Epithelial cell of esophagus (primary cell): Measurements from ENCODE around the gene PROSER2.

Experiments used
- DNase-seq: peaks from one replicate; pipeline ENCODE4 v3.0.0; 2010; ENCODE audit warnings: low read depth
- H3K4me3 ChIP-seq: 2 replicates; pipeline ENCODE4 v1.5.1; 2011; ENCODE audit warnings: mild to moderate bottlenecking, low read length, control low read depth
- TF ChIP-seq, protein P1 (sequence below): IDR thresholded peaks from 2 replicates; pipeline ENCODE4 v1.5.1; 2011; ENCODE audit warnings: low read depth, mild to moderate bottlenecking, low read length, control low read depth, inconsistent platforms; ENCODE audit not compliant: insufficient read depth; ENCODE audit errors: missing control alignments

PROSER2 gene

DNA sequence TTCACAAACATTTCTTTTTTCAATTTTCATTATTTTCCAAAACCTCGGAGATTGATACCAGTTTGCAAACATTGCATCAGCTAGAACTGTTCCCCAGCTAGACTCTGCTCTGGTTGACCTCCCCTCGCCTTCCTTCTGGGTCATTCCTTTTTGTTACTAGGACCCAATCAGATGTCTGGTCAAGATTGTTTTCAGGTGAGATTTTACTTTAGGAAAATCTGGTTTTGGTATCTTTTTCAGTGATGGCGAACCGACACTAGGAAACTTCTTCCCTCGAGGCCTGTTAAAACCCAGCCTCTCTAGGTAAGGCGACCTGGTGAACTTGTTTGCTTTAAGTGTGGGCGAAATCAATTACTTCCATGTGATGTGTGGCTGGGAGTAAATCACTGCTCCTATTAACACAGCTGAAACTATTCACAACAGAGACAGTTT lies 8.4 kb downstream of the PROSER2 start:
- DNase-seq, result peak; percentile 49
- TF ChIP-seq, protein P1, sequence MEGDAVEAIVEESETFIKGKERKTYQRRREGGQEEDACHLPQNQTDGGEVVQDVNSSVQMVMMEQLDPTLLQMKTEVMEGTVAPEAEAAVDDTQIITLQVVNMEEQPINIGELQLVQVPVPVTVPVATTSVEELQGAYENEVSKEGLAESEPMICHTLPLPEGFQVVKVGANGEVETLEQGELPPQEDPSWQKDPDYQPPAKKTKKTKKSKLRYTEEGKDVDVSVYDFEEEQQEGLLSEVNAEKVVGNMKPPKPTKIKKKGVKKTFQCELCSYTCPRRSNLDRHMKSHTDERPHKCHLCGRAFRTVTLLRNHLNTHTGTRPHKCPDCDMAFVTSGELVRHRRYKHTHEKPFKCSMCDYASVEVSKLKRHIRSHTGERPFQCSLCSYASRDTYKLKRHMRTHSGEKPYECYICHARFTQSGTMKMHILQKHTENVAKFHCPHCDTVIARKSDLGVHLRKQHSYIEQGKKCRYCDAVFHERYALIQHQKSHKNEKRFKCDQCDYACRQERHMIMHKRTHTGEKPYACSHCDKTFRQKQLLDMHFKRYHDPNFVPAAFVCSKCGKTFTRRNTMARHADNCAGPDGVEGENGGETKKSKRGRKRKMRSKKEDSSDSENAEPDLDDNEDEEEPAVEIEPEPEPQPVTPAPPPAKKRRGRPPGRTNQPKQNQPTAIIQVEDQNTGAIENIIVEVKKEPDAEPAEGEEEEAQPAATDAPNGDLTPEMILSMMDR, result no peak
- H3K4me3 ChIP-seq, result no peak overlapping the region

DNA sequence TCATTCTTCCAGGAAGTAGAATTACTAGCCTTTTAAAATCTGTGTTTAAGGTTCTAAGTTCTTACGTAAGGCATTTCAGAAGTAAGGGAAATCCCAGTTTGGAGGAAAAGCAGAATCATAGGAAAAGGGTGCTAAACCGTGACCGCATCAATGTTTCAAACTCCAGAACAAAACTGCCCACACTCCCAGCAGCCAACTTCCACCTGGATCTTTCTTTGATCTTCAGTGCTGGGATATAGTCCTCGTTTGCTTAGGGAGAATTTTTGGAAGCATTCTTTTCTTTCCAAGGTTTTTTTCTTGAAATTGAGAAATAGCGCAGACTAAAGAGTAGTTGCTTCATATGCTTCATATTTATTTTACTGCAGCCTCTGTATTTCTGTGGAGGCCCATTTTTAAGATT lies 8.9 kb downstream of the PROSER2 start:
- H3K4me3 ChIP-seq, result no peak overlapping the region
- TF ChIP-seq, protein P1, result no peak

GRCh38 chr10:11835061-11835460 lies 11.9 kb downstream of the PROSER2 start:
- TF ChIP-seq, protein P1, result no peak
- DNase-seq, result no peak
- no peak overlapping the region for H3K4me3 ChIP-seq

More for the DNA sequence above, 8.9 kb downstream of the PROSER2 start:
- DNase-seq, result peak; percentile 31

GRCh38 chr10:11835704-11836103 lies 12.5 kb downstream of the PROSER2 start:
- no peak for DNase-seq
- no peak overlapping the region for H3K4me3 ChIP-seq
- TF ChIP-seq, protein P1, result no peak

DNA sequence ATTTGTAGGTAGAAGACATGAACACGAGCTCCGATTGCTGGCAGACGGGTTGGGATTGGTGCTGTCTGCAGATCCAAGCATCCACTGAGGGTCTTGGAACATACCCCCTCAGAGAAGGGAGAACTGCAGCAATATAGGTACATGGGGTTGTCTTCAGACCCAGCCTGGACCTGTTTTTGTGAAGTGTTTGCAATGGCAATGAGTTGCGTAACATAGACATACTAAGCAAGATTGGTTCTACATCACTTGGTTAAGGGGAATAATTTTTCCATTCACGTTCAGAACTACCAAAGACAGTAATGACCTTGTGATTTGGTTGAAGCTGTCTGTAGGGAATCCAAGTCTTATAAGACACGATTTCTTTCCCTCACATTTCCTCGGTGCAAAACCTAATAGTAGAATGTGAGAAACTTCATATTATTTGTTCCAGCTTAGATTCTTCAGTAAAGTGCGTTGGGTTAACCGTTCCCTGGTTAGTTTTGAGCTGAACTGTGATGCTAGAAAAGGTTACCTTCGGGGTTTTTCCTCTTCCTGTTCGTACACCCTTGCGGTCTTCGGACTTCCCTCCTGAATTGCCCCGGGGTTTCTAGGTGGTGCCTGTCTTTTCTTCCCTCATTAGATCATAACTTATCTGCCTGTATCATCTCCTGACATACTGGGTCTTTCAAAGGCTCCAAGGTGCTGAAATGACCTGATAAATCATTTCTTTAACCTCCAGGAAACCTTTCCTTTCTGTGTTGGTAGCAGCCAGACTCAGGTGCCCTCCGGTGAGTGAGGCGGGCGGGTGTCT lies 14.4 kb downstream of the PROSER2 start:
- H3K4me3 ChIP-seq, result no peak overlapping the region
- TF ChIP-seq, protein P1, result no peak
- peak; percentile 33 for DNase-seq

DNA sequence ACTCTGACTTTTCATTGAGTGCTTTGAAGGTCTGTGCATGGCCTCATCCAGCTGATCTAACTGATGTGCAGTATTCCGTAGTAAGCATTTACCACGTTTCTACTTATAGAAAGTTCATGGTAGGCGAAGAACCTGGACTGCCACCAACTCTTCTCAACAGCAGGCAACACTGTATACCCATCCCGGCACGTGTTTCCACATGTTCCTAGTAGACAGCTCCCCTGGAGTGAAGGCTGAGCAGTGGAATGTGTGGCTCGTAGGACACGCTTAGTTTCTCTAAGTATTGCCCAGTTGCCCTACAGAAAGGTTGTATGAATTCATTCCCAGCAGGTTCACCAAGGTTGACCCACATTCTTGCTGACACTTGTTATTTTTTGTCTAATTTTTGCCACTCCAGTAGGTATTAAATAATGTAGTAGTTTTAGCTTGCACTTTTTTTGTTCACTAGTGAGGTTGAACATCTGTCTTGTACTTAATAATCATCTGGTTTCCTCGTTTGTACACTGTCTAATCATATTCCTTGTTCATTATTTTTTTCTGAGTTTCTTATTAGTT lies 15.2 kb downstream of the PROSER2 start:
- TF ChIP-seq, protein P1, result peak; percentile 31
- no peak overlapping the region for H3K4me3 ChIP-seq
- DNase-seq, result peak; percentile 83

DNA sequence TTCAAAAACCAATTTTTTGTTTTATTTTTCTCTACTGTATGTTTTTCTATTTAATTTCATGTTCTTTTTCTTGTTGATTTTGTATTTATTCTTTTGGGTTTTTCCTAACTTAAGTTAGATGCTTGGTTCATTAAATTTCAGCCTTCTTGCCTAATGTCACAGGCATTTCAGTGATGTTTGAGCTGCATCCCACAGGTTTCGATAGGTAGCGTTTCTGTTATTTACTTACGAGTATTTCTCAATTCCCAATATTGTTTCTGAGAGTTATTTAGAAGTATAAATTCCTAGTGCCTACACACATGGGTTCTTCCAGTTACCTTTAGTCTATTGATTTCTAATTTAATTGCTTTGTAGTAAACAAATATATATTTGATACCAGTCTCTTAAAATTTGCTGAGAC lies 18.2 kb downstream of the PROSER2 start:
- TF ChIP-seq, protein P1, result no peak
- no peak for DNase-seq

More for the DNA sequence above, 18.2 kb downstream of the PROSER2 start:
- H3K4me3 ChIP-seq, result no peak overlapping the region
